Cardiac fibroblast (primary cell): Measurements from ENCODE around the gene ANKRD44.

Source experiments
- DNase-seq, 2 donors: peaks; one replicate each; pipeline versions ENCODE4 v3.0.0 to v3.0.0-alpha.2; 2010; ENCODE audit warnings: low read depth in 2 of 2
- H3K4me3 ChIP-seq, 2 donors: replicated peaks in 1 of 2; 1 replicate in 1 of 2; 2 replicates in 1 of 2; pipeline ENCODE4 v1.5.1; 2011; ENCODE audit warnings: low read depth in 2 of 2, low read length in 2 of 2, mild to moderate bottlenecking in 2 of 2, moderate library complexity in 1 of 2
- CTCF ChIP-seq: IDR thresholded peaks from one replicate; pipeline ENCODE4 v1.5.1; 2011; ENCODE audit warnings: low read depth, mild to moderate bottlenecking, low read length, inconsistent platforms

The ANKRD44 gene

GRCh38 chr2:197191940-197192322 is 118.6 kb downstream of the ANKRD44 start:
- no peak for TF ChIP-seq CTCF
- no peak overlapping the region for H3K4me3 ChIP-seq
- no peak for DNase-seq

GRCh38 chr2:197191177-197191939 is 119.2 kb downstream of the ANKRD44 start:
- peak; percentile 56 for TF ChIP-seq CTCF
- H3K4me3 ChIP-seq, result no peak overlapping the region
- peak; percentile 63 to 64 for DNase-seq

- DNase-seq, result no peak
- H3K4me3 ChIP-seq, result no peak overlapping the region
- no peak for TF ChIP-seq CTCF
Observed at GRCh38 chr2:197190100-197190432, 120.5 kb downstream of the ANKRD44 start.

GRCh38 chr2:197189426-197190099 is 121.0 kb downstream of the ANKRD44 start:
- H3K4me3 ChIP-seq, result no peak overlapping the region
- no peak for TF ChIP-seq CTCF
- DNase-seq, result no peak

- H3K4me3 ChIP-seq, result no peak overlapping the region
- no peak for DNase-seq
- TF ChIP-seq CTCF, result no peak
Observed at GRCh38 chr2:197185676-197186075, 124.9 kb downstream of the ANKRD44 start.

GRCh38 chr2:197184959-197185586 is 125.5 kb downstream of the ANKRD44 start:
- no peak overlapping the region for H3K4me3 ChIP-seq
- no peak for TF ChIP-seq CTCF
- peak; percentile 77 to 85 for DNase-seq
